Mammary epithelial cell (primary cell): Measurements from ENCODE around the gene CEP170.

Experiments used
- CTCF ChIP-seq, 2 donors: IDR thresholded peaks in 1 of 2; conservative IDR thresholded peaks in 1 of 2; 2 replicates each; pipeline ENCODE4 v1.5.1; 2011 to 2012; ENCODE audit warnings: inconsistent platforms in 2 of 2, low read length in 2 of 2, mild to moderate bottlenecking in 2 of 2, control low read depth in 1 of 2, low read depth in 1 of 2; ENCODE audit not compliant: insufficient read depth in 1 of 2; ENCODE audit errors: extremely low read depth in 1 of 2
- EZH2 ChIP-seq: IDR thresholded peaks from 2 replicates; pipeline ENCODE4 v1.6.1; 2012; ENCODE audit warnings: low read length, inconsistent platforms, borderline replicate concordance

DNA sequence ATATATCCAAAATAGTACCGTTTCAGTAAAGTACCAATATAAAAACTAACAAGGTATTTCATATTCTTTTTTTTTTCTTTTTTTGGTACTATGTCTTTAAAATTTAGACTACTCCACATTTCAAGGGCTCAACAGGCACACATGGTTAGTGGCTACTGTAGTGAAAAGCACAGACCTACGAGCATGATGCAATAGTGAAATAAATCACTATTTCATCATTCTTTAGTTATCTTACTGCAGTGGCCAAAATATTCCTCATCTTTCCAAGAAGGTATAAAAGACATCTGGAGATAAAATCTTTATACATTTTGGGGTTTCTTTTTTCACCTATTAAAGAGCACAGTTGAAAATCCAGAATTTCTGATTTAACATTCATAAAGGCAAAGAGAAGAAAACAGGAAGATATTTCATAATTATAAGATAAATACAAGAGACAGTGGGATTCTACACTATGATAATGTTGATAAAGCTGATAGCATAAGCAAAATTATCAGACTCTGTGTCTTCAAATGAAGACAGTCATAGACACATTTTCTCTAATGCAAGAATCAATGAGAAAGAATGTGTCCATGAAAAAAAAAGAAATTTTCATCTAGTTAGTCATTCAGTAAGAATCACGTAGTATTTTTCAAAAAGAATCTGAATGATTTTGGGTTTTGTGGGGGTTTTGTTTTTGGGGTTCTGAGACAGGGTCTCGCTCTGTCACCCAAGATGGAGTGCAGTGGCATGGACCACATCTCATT is 41.9 kb downstream of the CEP170 start:
- no peak for TF ChIP-seq CTCF (conservative IDR thresholded peaks at IDR 0.05 in 1 of 2, IDR thresholded peaks at IDR 0.05 in 1 of 2; ENCODE audit: extremely low read depth in 1 of 2, insufficient read depth in 1 of 2, low read depth in 1 of 2, low read length in 2 of 2)
- TF ChIP-seq EZH2: no peak
